Adrenal gland (tissue), 5 donors: ENCODE measurements around the gene BLM.

Experiments used
- POLR2A ChIP-seq, 2 donors: fragments of 450-650 bp; IDR thresholded peaks; one replicate each; pipeline ENCODE4 v1.6.1; 2017; ENCODE audit warnings: antibody characterized with exemption in 2 of 2, mild to moderate bottlenecking in 2 of 2, moderate library complexity in 1 of 2
- TF ChIP-seq, protein P1 (sequence below), 6 experiments: fragments of 450-650 bp in 4 of 6; fragments of 200-600 bp in 2 of 6; sonication (generic) in 1 of 6; IDR thresholded peaks; 1 replicate in 5 of 6; 2 replicates in 1 of 6; pipeline versions ENCODE4 v1.5.1 to v1.8.0; 2016 to 2021; ENCODE audit warnings: antibody characterized with exemption in 6 of 6, mild to moderate bottlenecking in 2 of 6, moderate library complexity in 1 of 6
- donor health status: DM: no; HTN: no; CAD: no.

GRCh38 chr15:90865702-90866101, 148.6 kb downstream of the BLM start:
- no peak for TF ChIP-seq POLR2A (IDR thresholded peaks at IDR 0.05)
- TF ChIP-seq, protein P1, sequence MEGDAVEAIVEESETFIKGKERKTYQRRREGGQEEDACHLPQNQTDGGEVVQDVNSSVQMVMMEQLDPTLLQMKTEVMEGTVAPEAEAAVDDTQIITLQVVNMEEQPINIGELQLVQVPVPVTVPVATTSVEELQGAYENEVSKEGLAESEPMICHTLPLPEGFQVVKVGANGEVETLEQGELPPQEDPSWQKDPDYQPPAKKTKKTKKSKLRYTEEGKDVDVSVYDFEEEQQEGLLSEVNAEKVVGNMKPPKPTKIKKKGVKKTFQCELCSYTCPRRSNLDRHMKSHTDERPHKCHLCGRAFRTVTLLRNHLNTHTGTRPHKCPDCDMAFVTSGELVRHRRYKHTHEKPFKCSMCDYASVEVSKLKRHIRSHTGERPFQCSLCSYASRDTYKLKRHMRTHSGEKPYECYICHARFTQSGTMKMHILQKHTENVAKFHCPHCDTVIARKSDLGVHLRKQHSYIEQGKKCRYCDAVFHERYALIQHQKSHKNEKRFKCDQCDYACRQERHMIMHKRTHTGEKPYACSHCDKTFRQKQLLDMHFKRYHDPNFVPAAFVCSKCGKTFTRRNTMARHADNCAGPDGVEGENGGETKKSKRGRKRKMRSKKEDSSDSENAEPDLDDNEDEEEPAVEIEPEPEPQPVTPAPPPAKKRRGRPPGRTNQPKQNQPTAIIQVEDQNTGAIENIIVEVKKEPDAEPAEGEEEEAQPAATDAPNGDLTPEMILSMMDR (IDR thresholded peaks at IDR 0.05), result no peak
